ENCODE results near the gene AKAP12.
A peak's percentile ranks its signal among the peaks of the same experiment; 100 is the strongest.

Gene AKAP12

DNA sequence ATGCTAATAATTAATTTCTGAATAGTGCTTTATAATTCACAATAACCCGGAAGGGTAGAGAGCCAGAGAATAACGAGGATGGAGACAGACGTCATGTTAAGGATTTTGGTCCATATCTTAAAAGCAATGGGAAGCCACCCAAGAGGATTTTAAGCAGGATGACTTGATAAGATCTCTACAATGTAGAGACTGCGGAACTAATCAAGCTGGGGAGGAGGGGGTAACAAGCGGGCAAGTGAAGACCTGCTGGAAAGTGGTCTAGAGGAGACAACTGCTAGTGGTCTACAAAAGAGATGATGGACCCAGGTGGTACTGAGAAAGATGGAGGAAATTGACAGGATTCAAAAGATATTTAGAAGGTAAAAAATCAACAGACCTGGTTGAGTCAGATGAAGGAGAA is 144.4 kb downstream of the AKAP12 start:
- Histone ChIP-seq H3K9ac (ENCODE audit: insufficient read length) (no peak overlapping the region), H3K36me3 (ENCODE audit: insufficient read depth, low read length) (peaks cover 28% of the 10 kb centered on the region), H3K9me3 (ENCODE audit: low read depth, low read length) (no peaks in the 10 kb centered on the region), H3K4me3 (no peak overlapping the region), H3K27ac (no peak overlapping the region)
- no peak for TF ChIP-seq POLR2AphosphoS5 (IDR thresholded peaks at IDR 0.05; ENCODE audit: borderline replicate concordance, low read depth, low read length)
- TF ChIP-seq EZH2 (IDR thresholded peaks at IDR 0.05), result no peak
- TF ChIP-seq FOXP2 (optimal IDR thresholded peaks at IDR 0.05; ENCODE audit: control extremely low read depth, extremely low read length, insufficient read depth), result no peak
- no peak for DNase-seq (ENCODE audit: low read depth, low spot score)

DNA sequence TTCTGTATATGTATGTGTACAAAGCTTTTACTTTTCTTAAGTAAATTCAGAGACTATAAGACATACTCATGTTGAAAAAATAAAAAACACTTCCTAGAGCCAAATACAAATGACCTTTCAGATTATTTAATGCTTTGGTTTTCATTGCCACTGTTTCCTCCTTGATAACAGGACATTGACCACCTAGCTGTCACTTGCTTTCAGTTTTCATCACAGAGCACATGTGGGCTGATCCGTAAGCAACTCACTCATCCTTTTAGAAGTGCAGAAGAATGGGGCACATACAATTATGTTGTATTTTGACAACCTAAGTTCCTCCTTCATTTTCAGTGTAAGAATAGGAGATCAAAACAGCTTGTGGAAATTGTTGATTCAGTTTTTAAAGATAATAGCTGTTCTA is 145.4 kb downstream of the AKAP12 start:
- no peak overlapping the region for H3K4me3 ChIP-seq
- TF ChIP-seq EZH2 (IDR thresholded peaks at IDR 0.05) (no peak), POLR2AphosphoS5 (IDR thresholded peaks at IDR 0.05; ENCODE audit: borderline replicate concordance, low read depth, low read length) (no peak), FOXP2 (optimal IDR thresholded peaks at IDR 0.05; ENCODE audit: control extremely low read depth, extremely low read length, insufficient read depth) (no peak)

DNA sequence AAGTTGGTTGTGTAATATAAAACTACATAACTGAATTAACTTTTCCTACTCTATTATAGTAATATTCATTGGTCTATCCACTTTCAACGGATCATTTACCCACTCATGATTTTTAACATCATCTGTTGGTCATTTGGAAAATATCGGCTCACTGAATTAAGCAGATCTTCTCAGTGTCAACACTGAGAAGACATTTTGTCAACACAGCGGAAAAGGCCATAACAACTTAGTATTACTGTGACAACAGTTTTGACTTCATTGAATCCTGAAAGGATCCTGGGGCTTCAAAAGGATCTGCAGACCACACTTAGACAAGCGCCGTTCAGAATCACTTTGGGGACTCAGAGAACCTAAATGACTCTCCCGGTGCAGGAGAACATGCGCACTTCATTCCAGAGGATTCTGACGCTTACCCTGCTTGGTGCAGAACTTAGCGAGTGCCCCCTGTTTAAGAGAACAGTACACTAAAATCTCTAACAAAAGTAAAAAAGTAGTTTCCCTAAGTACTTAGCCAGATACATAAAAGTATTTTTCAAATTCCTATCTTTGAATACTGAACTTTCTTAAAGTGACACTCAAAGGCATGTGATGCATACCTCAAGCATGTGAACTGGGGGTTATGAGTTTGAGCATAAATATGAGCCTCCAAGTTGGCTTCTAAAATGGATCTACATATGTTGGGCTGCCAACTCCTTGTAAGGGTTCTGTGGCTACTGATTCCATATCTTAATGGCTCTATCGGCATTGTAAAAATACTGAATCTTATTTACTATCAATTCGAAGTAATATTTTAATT is 147.6 kb downstream of the AKAP12 start:
- Histone ChIP-seq H3K27ac (peak overlapping the region; percentile 45), H3K4me3 (no peak overlapping the region), H3K9ac (ENCODE audit: insufficient read length) (no peak overlapping the region), H3K9me3 (ENCODE audit: low read depth, low read length) (no peaks in the 10 kb centered on the region), H3K36me3 (ENCODE audit: insufficient read depth, low read length) (peaks cover 28% of the 10 kb centered on the region)
- TF ChIP-seq FOXP2 (optimal IDR thresholded peaks at IDR 0.05; ENCODE audit: control extremely low read depth, extremely low read length, insufficient read depth) (no peak), POLR2AphosphoS5 (IDR thresholded peaks at IDR 0.05; ENCODE audit: borderline replicate concordance, low read depth, low read length) (no peak), EZH2 (IDR thresholded peaks at IDR 0.05) (no peak)
- no peak for DNase-seq (ENCODE audit: low read depth, low spot score)

More for the DNA sequence above, 145.4 kb downstream of the AKAP12 start:
- H3K9ac ChIP-seq (ENCODE audit: insufficient read length), result no peak overlapping the region
- no peak overlapping the region for H3K27ac ChIP-seq
- no peak for DNase-seq (ENCODE audit: low read depth, low spot score)
- peaks cover 28% of the 10 kb centered on the region for H3K36me3 ChIP-seq (ENCODE audit: insufficient read depth, low read length)
- H3K9me3 ChIP-seq (ENCODE audit: low read depth, low read length), result no peaks in the 10 kb centered on the region

DNA sequence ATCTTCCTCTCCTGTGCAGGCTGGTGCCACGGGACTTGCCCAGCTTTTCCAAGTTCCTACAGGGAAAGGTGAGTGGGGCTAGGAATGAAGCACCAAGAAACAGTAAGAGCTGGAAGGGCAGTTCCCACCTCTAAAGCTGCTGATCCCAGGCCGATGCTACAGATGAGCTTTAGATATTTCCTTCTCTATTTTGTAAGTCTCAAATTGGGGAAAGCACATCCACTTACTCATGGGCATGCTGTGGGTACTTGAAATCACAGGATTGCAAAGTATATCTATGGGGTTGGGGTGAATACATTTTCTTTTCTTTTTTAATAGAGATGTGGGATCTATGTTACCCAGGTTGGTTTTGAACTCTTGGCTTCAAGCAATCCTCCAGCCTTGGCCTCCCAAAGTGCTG is 148.5 kb downstream of the AKAP12 start:
- peaks cover 31% of the 10 kb centered on the region for H3K36me3 ChIP-seq (ENCODE audit: insufficient read depth, low read length)
- no peak overlapping the region; the same call in 1 of the 2 replicates for H3K27ac ChIP-seq
- no peak overlapping the region for H3K9ac ChIP-seq (ENCODE audit: insufficient read length)
- DNase-seq (ENCODE audit: low read depth, low spot score), result no peak
- H3K4me3 ChIP-seq, result no peak overlapping the region
- no peaks in the 10 kb centered on the region for H3K9me3 ChIP-seq (ENCODE audit: low read depth, low read length)
- TF ChIP-seq POLR2AphosphoS5 (IDR thresholded peaks at IDR 0.05; ENCODE audit: borderline replicate concordance, low read depth, low read length) (no peak), FOXP2 (optimal IDR thresholded peaks at IDR 0.05; ENCODE audit: control extremely low read depth, extremely low read length, insufficient read depth) (no peak), EZH2 (IDR thresholded peaks at IDR 0.05) (no peak)

DNA sequence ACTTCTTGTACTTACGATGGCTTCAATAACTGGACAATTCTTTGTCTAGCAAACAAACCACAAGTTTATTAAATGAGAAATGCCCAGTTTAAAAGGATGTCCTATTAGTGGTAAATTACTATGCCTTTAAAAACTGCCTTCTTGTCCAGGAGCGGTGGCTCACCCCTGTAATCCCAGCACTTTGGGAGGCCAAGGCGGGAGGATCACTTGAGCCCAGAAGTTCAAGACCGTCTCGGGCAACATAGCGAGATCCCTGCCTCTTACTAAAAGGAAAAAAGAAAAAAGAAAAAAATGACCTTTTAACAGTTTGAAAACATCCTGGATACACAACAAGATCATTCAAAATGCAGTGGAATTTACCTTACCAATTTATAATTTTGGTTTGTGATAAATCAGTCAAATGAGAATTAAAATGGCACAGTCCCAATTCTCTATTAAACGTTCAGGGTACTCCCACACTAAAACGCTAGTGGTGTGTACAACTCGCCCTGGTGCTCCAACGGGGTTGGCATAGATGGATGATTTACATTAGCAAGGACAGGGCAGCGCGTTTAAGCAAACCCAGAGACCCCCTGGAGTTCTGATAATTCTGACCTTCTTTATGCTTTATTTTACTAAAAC is 149.3 kb downstream of the AKAP12 start:
- Histone ChIP-seq H3K9ac (ENCODE audit: insufficient read length) (peak overlapping the region; percentile 99), H3K9me3 (ENCODE audit: low read depth, low read length) (no peaks in the 10 kb centered on the region), H3K27ac (peak overlapping the region; percentile 99), H3K36me3 (ENCODE audit: insufficient read depth, low read length) (peaks cover 35% of the 10 kb centered on the region), H3K4me3 (peak overlapping the region; percentile 98)
- no peak for DNase-seq (ENCODE audit: low read depth, low spot score)
- TF ChIP-seq FOXP2 (optimal IDR thresholded peaks at IDR 0.05; ENCODE audit: control extremely low read depth, extremely low read length, insufficient read depth) (no peak), POLR2AphosphoS5 (IDR thresholded peaks at IDR 0.05; ENCODE audit: borderline replicate concordance, low read depth, low read length) (no peak), EZH2 (IDR thresholded peaks at IDR 0.05) (no peak)

DNA sequence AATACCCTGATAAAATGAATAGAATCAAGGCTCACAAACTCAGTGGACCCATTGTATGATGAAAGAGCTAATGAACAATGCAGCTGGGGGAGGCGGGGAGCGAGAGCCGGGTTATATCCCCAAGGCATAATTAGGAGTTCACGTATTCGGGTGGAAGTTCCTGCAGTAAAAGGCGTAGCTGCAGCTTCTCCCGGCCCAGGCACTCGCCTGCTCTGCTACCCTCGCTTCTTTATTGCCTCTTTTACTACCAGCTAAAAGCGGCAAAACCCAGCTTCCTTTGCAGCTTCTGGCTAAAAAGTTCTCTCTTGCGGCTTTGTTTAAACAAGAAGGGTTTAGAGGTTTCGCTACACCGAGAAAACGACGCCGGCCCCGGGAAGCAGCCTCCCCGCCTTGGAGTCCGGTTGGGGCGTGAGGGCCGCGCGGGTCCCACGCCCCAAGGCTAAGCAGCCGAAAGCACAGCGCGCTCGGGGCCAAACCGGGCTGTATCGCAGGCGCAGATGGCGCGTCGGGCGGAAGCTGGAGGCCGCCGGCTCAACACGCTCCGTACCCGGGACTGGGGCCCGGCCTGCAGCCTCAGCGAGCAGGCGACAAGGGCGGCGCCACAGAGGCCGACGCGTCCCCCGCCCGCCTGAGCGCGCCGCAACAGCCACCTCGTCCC is 150.0 kb downstream of the AKAP12 start:
- H3K4me3 ChIP-seq, result peak overlapping the region; percentile 98
- H3K27ac ChIP-seq, result peak overlapping the region; percentile 99
- peak; percentile 72 for DNase-seq (ENCODE audit: low read depth, low spot score)
- H3K36me3 ChIP-seq (ENCODE audit: insufficient read depth, low read length), result peaks cover 31% of the 10 kb centered on the region
- H3K9me3 ChIP-seq (ENCODE audit: low read depth, low read length), result no peaks in the 10 kb centered on the region
- TF ChIP-seq POLR2AphosphoS5 (IDR thresholded peaks at IDR 0.05; ENCODE audit: borderline replicate concordance, low read depth, low read length) (peak; percentile 85), EZH2 (IDR thresholded peaks at IDR 0.05) (no peak), FOXP2 (optimal IDR thresholded peaks at IDR 0.05; ENCODE audit: control extremely low read depth, extremely low read length, insufficient read depth) (no peak)
- H3K9ac ChIP-seq (ENCODE audit: insufficient read length), result peak overlapping the region; percentile 99

DNA sequence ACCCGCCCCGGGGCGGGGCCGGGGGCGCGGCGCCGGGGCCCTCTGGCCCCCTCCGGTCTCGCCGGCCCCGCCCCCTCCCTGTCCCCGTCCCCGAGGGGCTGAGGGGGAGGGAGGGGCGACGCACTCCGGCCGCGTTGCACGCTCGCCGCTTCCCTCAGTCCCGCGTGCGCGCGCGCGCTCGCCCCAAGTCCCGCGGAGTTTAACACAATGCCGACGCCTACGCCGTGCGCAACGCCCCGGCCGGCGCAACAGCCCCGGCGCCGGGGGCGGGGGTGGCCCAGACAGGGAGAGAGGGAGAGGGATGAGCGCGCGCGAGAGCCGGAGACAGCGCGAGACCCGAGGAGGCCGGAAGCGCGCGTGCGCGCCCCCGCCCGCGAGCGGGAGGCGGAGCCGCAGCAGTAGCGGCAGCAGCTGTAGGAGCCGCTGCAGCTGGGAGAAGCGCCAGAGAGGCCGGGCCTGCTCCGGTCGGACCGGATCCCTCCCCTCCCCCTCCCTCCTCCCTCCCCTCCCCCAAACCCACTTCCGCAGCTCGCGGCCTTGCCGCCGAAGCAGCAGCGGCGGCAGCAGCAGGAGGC is 150.6 kb downstream of the AKAP12 start:
- Histone ChIP-seq H3K36me3 (ENCODE audit: insufficient read depth, low read length) (peaks cover 36% of the 10 kb centered on the region), H3K27ac (peak overlapping the region; percentile 99), H3K4me3 (peak overlapping the region; percentile 98), H3K9ac (ENCODE audit: insufficient read length) (peak overlapping the region; percentile 99), H3K9me3 (ENCODE audit: low read depth, low read length) (no peaks in the 10 kb centered on the region)
- TF ChIP-seq POLR2AphosphoS5 (IDR thresholded peaks at IDR 0.05; ENCODE audit: borderline replicate concordance, low read depth, low read length), result no peak; the same call in 1 of the 2 replicates
- peak; percentile 88 for TF ChIP-seq FOXP2 (optimal IDR thresholded peaks at IDR 0.05; ENCODE audit: control extremely low read depth, extremely low read length, insufficient read depth)
- peak; percentile 87 for DNase-seq (ENCODE audit: low read depth, low spot score)

All from SK-N-MC (cell line).